Panc1 (cell line): ENCODE data around the gene PROM2. TPM values are rescaled to one million over a fixed set of nuclear protein-coding genes. Genes with fewer than 3 reads are reported as not detected.

Experiments
- ATAC-seq: fragments of 200-7000 bp; cut with Tn5 transposase; 2 replicates; pipeline ENCODE4 v1.9.1; 2020; ENCODE audit warnings: mild to moderate bottlenecking, moderate library complexity
- BruUV-seq: library from RNA; stranded (reverse); fragments of 400-500 nt; replicated peaks from 2 replicates; lab custom pipeline; 2021; lab: Mats Ljungman, UMichigan
- CTCF ChIA-PET: fragments of 300-600 bp; sonication (Branson Sonifier 250); formaldehyde crosslinking; loops from one replicate; lab custom pipeline; 2022; ENCODE audit warnings: antibody characterized with exemption; lab: Charles Lee
- POLR2A ChIA-PET: fragments of 300-600 bp; sonication (Branson Sonifier 250); formaldehyde crosslinking; loops from one replicate; lab custom pipeline; 2022; ENCODE audit warnings: antibody characterized with exemption; lab: Charles Lee
- DNase-seq: peaks from one replicate; pipeline ENCODE4 v3.0.0-alpha.2; 2010; ENCODE audit warnings: low read depth, low spot score
- H3K27ac ChIP-seq: 2 replicates; pipeline ENCODE4 v1.5.1; 2011; ENCODE audit warnings: mild to moderate bottlenecking, low read length, inconsistent platforms
- H3K27me3 ChIP-seq: fragments of 200-500 bp; sonication (Bioruptor generic); 2 replicates; pipeline ENCODE4 v1.6.0; 2014; ENCODE audit warnings: low read length, inconsistent platforms; ENCODE audit not compliant: control insufficient read depth, insufficient read depth
- H3K36me3 ChIP-seq: fragments of 200-500 bp; sonication (Bioruptor generic); 2 replicates; pipeline ENCODE4 v1.5.1; 2014; ENCODE audit warnings: inconsistent platforms, mild to moderate bottlenecking, low read length, moderate library complexity; ENCODE audit not compliant: control insufficient read depth, insufficient read depth
- H3K4me1 ChIP-seq: 2 replicates; pipeline ENCODE4 v1.5.1; 2011; ENCODE audit warnings: inconsistent platforms, mild to moderate bottlenecking, low read length, moderate library complexity; ENCODE audit not compliant: control insufficient read depth, insufficient read depth
- H3K4me3 ChIP-seq, 2 experiments: 2 replicates each; pipeline ENCODE4 v1.5.1; 2011 to 2012; ENCODE audit warnings: low read depth in 2 of 2, low read length in 2 of 2, mild to moderate bottlenecking in 2 of 2, inconsistent platforms in 1 of 2, moderate library complexity in 1 of 2
- H3K9me3 ChIP-seq: fragments of 200-500 bp; sonication (Bioruptor generic); 2 replicates; pipeline ENCODE4 v1.5.1; 2014; ENCODE audit warnings: low read depth, mild to moderate bottlenecking, inconsistent platforms, low read length, moderate library complexity; ENCODE audit not compliant: control insufficient read depth, insufficient read depth
- CTCF ChIP-seq: fragments of 450-650 bp; IDR thresholded peaks from 2 replicates; pipeline ENCODE4 v1.5.1; 2017; ENCODE audit warnings: mild to moderate bottlenecking
- POLR2AphosphoS5 ChIP-seq: IDR thresholded peaks from 2 replicates; pipeline ENCODE4 v1.6.1; 2012; ENCODE audit warnings: mild to moderate bottlenecking, low read depth, low read length, moderate library complexity
- REST ChIP-seq, 2 experiments: IDR thresholded peaks; 2 replicates each; pipeline ENCODE4 v1.6.1; 2011 to 2012; ENCODE audit warnings: low read depth in 2 of 2, control low read depth in 1 of 2, low read length in 1 of 2, mild to moderate bottlenecking in 1 of 2, moderate library complexity in 1 of 2; ENCODE audit not compliant: insufficient read depth in 1 of 2
- SIN3A ChIP-seq: IDR thresholded peaks from 2 replicates; pipeline ENCODE4 v1.6.1; 2012; ENCODE audit warnings: low read depth, mild to moderate bottlenecking, low read length, moderate library complexity, borderline replicate concordance; ENCODE audit not compliant: insufficient read depth
- TCF7L2 ChIP-seq: IDR thresholded peaks from 2 replicates; pipeline ENCODE4 v1.6.1; 2011; ENCODE audit warnings: mild to moderate bottlenecking, low read depth, low read length, inconsistent platforms
- in situ Hi-C: cut with HindIII; loops from 2 replicates; pipeline ENCODE4 v1.10.0; 2016; ENCODE audit warnings: low sequenced_read_pairs, low pct_unique_long_range_greater_than_20kb
- intact Hi-C: fragments of 100-400 bp; cut with micrococcal nuclease; formaldehyde crosslinking; loops from one replicate; pipeline ENCODE4 v1.10.0; 2022; ENCODE audit not compliant: unreplicated experiment
- total RNA-seq: library from RNA; stranded (reverse); gene quantifications from one replicate; pipeline ENCODE4 v1.2.1, GENCODE V29; 2021; ENCODE audit not compliant: unreplicated experiment

PROM2 gene
- total RNA-seq, 1 experiment from 2014 or later: 1.4 TPM

GRCh38 chr2:95277246-95277906 is 3.1 kb downstream of the PROM2 start:
- no peaks in the 10 kb centered on the region for H3K9me3 ChIP-seq
- TF ChIP-seq REST (IDR thresholded peaks at IDR 0.05; ENCODE audit: insufficient read depth in 1 of 2, low read depth in 2 of 2, low read length in 1 of 2) (no peak), POLR2AphosphoS5 (no peak), CTCF (no peak), SIN3A (no peak), TCF7L2 (no peak)
- intact Hi-C loops (no loop called here), in situ Hi-C loops (no loop called here)
- BruUV-seq: no TSS peak
- no peaks in the 10 kb centered on the region for H3K27me3 ChIP-seq
- no peak overlapping the region for H3K4me3 ChIP-seq
- ChIA-PET POLR2A (no interaction called here), CTCF (interaction anchor here (0.9 kb wide), 1 partner anchor 27 kb away, joined by 3 read pairs; no protein-coding TSS in a partner anchor)
- no peaks in the 10 kb centered on the region for H3K36me3 ChIP-seq
- ATAC-seq (0 out of 2 replicates have a peak, but pooled peaks have one; percentile 42), DNase-seq (no peak)
- H3K4me1 ChIP-seq: no peaks in the 10 kb centered on the region
- H3K27ac ChIP-seq: no peak overlapping the region

- TF ChIP-seq POLR2AphosphoS5 (no peak), TCF7L2 (no peak), SIN3A (no peak), CTCF (no peak), REST (IDR thresholded peaks at IDR 0.05; ENCODE audit: insufficient read depth in 1 of 2, low read depth in 2 of 2, low read length in 1 of 2) (no peak)
- CTCF ChIA-PET: interaction anchor here (0.9 kb wide), 1 partner anchor 28 kb away, joined by 3 read pairs; no protein-coding TSS in a partner anchor
- H3K36me3 ChIP-seq: no peaks in the 10 kb centered on the region
- peak; percentile 39; the same call in 1 of the 2 replicates for ATAC-seq
- no peaks in the 10 kb centered on the region for H3K4me1 ChIP-seq
- no TSS peak for BruUV-seq
- intact Hi-C loops: no loop called here
- in situ Hi-C loops: no loop called here
- H3K27ac ChIP-seq: no peak overlapping the region
- H3K4me3 ChIP-seq: no peak overlapping the region
- no peak for DNase-seq
- H3K9me3 ChIP-seq: no peaks in the 10 kb centered on the region
- no peaks in the 10 kb centered on the region for H3K27me3 ChIP-seq
- POLR2A ChIA-PET: no interaction called here
Observed at GRCh38 chr2:95278051-95278471, 3.8 kb downstream of the PROM2 start.
